Muscle layer of colon (tissue), 2 donors: ENCODE results near the gene KCTD20.
A peak's percentile ranks its signal among the peaks of the same experiment; 100 is the strongest.

Experiments
- H3K27ac ChIP-seq: one replicate; pipeline ENCODE4 v1.7.0; 2013; ENCODE audit warnings: low read depth, mild to moderate bottlenecking, low read length, moderate library complexity
- H3K27me3 ChIP-seq, 2 donors: one replicate each; pipeline ENCODE4 v1.7.0; 2013; ENCODE audit warnings: low read length in 2 of 2, mild to moderate bottlenecking in 2 of 2; ENCODE audit not compliant: insufficient read depth in 2 of 2, control insufficient read depth in 1 of 2
- H3K36me3 ChIP-seq: one replicate; pipeline ENCODE4 v1.7.0; 2013; ENCODE audit warnings: mild to moderate bottlenecking, low read length; ENCODE audit not compliant: insufficient read depth
- H3K4me1 ChIP-seq: one replicate; pipeline ENCODE4 v1.7.0; 2013; ENCODE audit warnings: mild to moderate bottlenecking, low read length; ENCODE audit not compliant: insufficient read depth
- H3K4me3 ChIP-seq, 2 donors: one replicate each; pipeline ENCODE4 v1.7.0; 2013; ENCODE audit warnings: low read length in 2 of 2, low read depth in 1 of 2, mild to moderate bottlenecking in 1 of 2, moderate library complexity in 1 of 2
- H3K9ac ChIP-seq: one replicate; pipeline ENCODE4 v1.7.0; 2013; ENCODE audit warnings: low read length
- H3K9me3 ChIP-seq: one replicate; pipeline ENCODE4 v1.7.0; 2013; ENCODE audit warnings: mild to moderate bottlenecking, low read length
- donor health status: abdominal sarcoma.
- donor health status: Adenocarcinoma of cecum.

The KCTD20 gene

DNA sequence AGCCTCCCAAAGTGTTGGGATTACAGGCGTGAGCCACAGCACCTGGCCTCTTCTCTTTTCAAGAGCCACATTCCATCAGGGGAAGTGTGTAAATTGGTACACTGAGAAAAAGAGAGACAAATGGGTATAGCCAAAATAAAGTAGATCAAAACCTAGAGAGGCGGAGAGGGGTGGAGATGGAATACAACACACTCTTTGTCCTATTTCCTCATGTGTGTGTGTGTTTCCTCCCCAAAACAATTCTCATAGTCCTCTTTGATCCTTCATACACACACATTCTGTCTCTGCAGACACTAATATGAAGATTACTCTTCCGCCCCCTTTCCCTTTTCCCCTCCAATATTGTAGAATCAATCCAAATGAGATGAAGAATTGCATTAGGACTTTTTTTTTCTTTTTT lies 16.2 kb upstream of the KCTD20 start:
- Histone ChIP-seq H3K27ac (no peak overlapping the region), H3K9ac (no peak overlapping the region), H3K4me3 (no peak overlapping the region), H3K4me1 (peaks cover 9% of the 10 kb centered on the region), H3K36me3 (no peaks in the 10 kb centered on the region), H3K9me3 (no peaks in the 10 kb centered on the region), H3K27me3 (no peaks in the 10 kb centered on the region)

DNA sequence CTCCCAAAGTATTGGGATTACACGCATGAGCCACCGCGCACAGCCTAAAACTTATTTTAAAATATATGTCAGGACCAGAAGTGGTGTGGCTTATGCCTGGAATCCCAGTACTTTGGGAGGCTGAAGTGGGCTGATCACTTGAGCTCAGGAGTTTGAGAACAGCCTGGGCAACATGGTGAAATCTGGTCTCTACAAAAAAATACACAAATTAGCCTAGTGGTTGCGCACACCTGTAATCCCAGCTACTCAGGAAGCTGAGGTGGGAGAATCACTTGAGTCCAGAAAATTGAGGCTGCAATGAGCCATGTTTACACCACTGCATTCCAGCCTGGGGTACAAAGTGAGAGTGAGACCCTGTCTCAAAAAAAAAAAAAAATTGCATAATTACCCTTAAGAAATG lies 13.9 kb upstream of the KCTD20 start:
- Histone ChIP-seq H3K36me3 (no peaks in the 10 kb centered on the region), H3K4me1 (no peaks in the 10 kb centered on the region), H3K9me3 (no peaks in the 10 kb centered on the region), H3K4me3 (no peak overlapping the region), H3K27me3 (no peaks in the 10 kb centered on the region), H3K9ac (no peak overlapping the region), H3K27ac (no peak overlapping the region)

GRCh38 chr6:36430351-36430750 lies 12.4 kb upstream of the KCTD20 start:
- H3K9ac ChIP-seq: no peak overlapping the region
- no peaks in the 10 kb centered on the region for H3K27me3 ChIP-seq
- no peak overlapping the region for H3K27ac ChIP-seq
- H3K9me3 ChIP-seq: no peaks in the 10 kb centered on the region
- no peaks in the 10 kb centered on the region for H3K4me1 ChIP-seq
- no peaks in the 10 kb centered on the region for H3K36me3 ChIP-seq
- no peak overlapping the region for H3K4me3 ChIP-seq

GRCh38 chr6:36431197-36431596 lies 11.6 kb upstream of the KCTD20 start:
- Histone ChIP-seq H3K9me3 (no peaks in the 10 kb centered on the region), H3K9ac (no peak overlapping the region), H3K4me1 (no peaks in the 10 kb centered on the region), H3K27me3 (no peaks in the 10 kb centered on the region), H3K36me3 (no peaks in the 10 kb centered on the region), H3K4me3 (no peak overlapping the region), H3K27ac (no peak overlapping the region)

DNA sequence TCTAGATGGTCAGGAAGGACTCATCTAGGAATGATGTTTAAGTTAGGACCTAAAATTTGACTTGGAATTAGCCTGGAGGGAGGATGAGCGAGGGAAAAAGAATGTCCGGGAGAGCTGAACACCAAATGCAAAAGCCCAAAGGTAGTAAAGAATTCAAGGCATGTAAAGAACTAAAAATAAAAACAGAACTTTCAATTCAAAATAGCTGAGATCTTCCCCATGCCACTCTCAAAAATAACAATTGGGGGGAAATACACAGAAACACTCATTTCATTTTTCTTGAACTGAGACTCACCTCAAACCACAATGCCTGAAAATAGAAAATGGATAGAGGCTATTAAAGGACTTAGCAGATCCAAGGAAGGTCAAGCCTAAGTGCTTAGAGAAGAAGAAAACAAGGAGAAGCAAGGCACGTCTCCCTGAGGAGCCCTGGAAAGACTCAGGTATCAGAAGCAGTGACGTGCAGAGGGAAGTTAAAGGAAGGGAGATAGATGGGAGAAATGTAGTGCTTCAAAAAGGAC lies 10.6 kb upstream of the KCTD20 start:
- H3K27ac ChIP-seq: no peak overlapping the region
- H3K27me3 ChIP-seq: no peaks in the 10 kb centered on the region
- no peaks in the 10 kb centered on the region for H3K9me3 ChIP-seq
- no peaks in the 10 kb centered on the region for H3K36me3 ChIP-seq
- no peaks in the 10 kb centered on the region for H3K4me1 ChIP-seq
- no peak overlapping the region for H3K4me3 ChIP-seq
- no peak overlapping the region for H3K9ac ChIP-seq

DNA sequence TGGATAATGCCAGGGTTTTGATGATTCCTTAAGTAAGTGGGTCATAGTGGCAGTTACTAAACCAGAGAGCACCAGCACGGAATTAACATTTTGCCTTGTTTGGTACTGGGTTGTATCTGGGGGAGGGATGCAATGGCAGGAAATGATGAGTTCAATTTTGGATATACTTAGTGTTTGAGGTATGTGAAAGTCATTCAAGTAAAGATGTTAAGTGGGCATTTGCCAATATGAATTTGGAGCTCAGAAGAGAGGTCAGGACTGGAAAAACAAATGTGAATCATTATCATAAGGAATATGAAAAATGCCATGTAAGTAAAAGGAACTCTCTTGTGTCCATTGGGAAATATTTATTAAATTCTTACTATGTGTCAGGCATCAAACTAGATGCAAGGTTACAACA lies 6.3 kb upstream of the KCTD20 start:
- Histone ChIP-seq H3K9me3 (no peaks in the 10 kb centered on the region), H3K4me1 (peaks cover 8% of the 10 kb centered on the region), H3K4me3 (no peak overlapping the region), H3K9ac (no peak overlapping the region), H3K27me3 (no peaks in the 10 kb centered on the region), H3K36me3 (no peaks in the 10 kb centered on the region), H3K27ac (no peak overlapping the region)

- Histone ChIP-seq H3K9ac (no peak overlapping the region), H3K4me3 (no peak overlapping the region)
These were observed 1.4 kb upstream of the KCTD20 start for GRCh38 chr6:36441307-36441894.

DNA sequence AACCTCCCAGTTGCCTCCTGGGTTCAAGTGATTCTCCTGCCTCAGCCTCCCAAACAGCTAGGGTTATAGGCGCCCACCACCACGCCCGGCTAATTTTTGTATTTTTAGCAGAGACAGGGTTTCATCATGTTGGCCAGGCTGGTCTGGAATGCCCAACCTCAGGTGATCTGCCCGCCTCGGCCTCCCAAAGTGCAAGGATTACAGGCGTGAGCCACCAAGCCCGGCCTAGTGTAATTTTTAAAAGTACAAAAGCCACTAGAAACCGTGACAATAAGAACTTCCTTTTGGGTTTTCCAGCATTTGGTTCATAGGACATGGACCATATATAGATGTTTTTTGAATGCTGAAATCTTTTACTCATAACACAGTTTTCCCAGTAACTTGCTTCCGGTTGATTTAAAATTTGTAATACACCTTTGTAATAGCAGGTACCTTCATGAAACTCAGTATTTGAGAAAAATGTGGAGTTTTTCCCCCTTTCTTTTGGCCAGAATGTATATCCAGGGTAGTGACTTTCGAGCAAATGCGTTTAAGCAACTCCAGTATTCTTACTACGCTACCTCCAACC lies 613 bp upstream of the KCTD20 start:
- Histone ChIP-seq H3K36me3 (no peaks in the 10 kb centered on the region), H3K27me3 (no peaks in the 10 kb centered on the region), H3K9me3 (no peaks in the 10 kb centered on the region), H3K4me3 (peak overlapping the region; percentile 85 to 87), H3K27ac (peak overlapping the region; percentile 88), H3K4me1 (peaks cover 42% of the 10 kb centered on the region), H3K9ac (peak overlapping the region; percentile 37)

More at GRCh38 chr6:36441307-36441894, 1.4 kb upstream of the KCTD20 start:
- Histone ChIP-seq H3K27me3 (no peaks in the 10 kb centered on the region), H3K36me3 (no peaks in the 10 kb centered on the region), H3K4me1 (peaks cover 35% of the 10 kb centered on the region), H3K9me3 (no peaks in the 10 kb centered on the region), H3K27ac (peak overlapping the region; percentile 54)

GRCh38 chr6:36443471-36444428 lies 950 bp downstream of the KCTD20 start:
- H3K9ac ChIP-seq: peak overlapping the region; percentile 96
- peak overlapping the region; percentile 85 to 87 for H3K4me3 ChIP-seq
- peak overlapping the region; percentile 88 for H3K27ac ChIP-seq
- no peaks in the 10 kb centered on the region for H3K9me3 ChIP-seq
- H3K4me1 ChIP-seq: peaks cover 44% of the 10 kb centered on the region
- H3K27me3 ChIP-seq: no peaks in the 10 kb centered on the region
- no peaks in the 10 kb centered on the region for H3K36me3 ChIP-seq

DNA sequence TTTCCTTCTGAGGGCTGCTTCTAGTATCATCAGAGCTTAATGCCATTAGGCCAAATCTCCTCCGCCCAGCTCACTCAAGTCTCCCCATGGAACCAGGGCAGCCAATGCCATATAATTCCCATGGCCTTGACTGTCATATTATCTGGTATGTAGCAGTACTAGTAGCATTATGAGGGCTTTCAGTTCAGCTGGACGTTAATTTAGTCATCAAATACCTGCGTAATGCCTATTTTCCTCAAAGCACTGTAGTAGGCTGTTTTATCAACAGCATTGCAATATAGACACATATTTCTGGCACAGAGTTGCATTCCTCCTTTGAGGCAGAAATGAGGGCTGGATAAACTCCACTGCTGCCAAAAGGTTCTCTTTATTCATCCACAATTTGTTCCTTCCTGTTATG lies 1.7 kb downstream of the KCTD20 start:
- Histone ChIP-seq H3K27ac (peak overlapping the region; percentile 88), H3K4me1 (peaks cover 44% of the 10 kb centered on the region), H3K36me3 (no peaks in the 10 kb centered on the region), H3K4me3 (peak overlapping the region; percentile 85 to 87), H3K27me3 (no peaks in the 10 kb centered on the region), H3K9ac (no peak overlapping the region), H3K9me3 (no peaks in the 10 kb centered on the region)

DNA sequence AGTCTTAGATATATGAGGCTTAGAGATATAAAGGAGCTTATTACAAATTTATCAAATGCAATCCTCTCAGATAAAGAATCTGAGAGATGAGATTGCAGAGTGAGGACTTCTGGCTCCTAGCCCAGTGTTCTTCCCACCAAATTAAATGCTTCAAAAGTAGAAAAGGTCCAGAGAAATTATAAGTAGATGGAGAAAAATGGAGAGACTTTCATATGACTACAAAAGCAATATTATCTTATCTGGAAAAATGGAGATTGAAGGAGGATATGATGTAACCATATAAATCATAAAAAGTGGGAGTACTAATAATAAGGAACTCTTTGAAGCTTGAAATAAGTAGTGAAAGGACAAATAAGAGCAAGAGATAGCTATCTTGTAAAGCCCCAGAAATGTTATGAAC lies 2.8 kb downstream of the KCTD20 start:
- Histone ChIP-seq H3K9me3 (no peaks in the 10 kb centered on the region), H3K27ac (no peak overlapping the region), H3K9ac (no peak overlapping the region), H3K27me3 (no peaks in the 10 kb centered on the region), H3K4me3 (no peak overlapping the region), H3K4me1 (peaks cover 44% of the 10 kb centered on the region), H3K36me3 (no peaks in the 10 kb centered on the region)
